ENCODE results near the gene TARBP2. TPM values are rescaled to one million over a fixed set of nuclear protein-coding genes. Genes with fewer than 3 reads are reported as not detected.
A peak's percentile ranks its signal among the peaks of the same experiment; 100 is the strongest.

Gene TARBP2, protein sequence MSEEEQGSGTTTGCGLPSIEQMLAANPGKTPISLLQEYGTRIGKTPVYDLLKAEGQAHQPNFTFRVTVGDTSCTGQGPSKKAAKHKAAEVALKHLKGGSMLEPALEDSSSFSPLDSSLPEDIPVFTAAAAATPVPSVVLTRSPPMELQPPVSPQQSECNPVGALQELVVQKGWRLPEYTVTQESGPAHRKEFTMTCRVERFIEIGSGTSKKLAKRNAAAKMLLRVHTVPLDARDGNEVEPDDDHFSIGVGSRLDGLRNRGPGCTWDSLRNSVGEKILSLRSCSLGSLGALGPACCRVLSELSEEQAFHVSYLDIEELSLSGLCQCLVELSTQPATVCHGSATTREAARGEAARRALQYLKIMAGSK
- 188 TPM for polyA plus RNA-seq (2012; ENCODE audit: insufficient read depth, insufficient read length, low read depth)

DNA sequence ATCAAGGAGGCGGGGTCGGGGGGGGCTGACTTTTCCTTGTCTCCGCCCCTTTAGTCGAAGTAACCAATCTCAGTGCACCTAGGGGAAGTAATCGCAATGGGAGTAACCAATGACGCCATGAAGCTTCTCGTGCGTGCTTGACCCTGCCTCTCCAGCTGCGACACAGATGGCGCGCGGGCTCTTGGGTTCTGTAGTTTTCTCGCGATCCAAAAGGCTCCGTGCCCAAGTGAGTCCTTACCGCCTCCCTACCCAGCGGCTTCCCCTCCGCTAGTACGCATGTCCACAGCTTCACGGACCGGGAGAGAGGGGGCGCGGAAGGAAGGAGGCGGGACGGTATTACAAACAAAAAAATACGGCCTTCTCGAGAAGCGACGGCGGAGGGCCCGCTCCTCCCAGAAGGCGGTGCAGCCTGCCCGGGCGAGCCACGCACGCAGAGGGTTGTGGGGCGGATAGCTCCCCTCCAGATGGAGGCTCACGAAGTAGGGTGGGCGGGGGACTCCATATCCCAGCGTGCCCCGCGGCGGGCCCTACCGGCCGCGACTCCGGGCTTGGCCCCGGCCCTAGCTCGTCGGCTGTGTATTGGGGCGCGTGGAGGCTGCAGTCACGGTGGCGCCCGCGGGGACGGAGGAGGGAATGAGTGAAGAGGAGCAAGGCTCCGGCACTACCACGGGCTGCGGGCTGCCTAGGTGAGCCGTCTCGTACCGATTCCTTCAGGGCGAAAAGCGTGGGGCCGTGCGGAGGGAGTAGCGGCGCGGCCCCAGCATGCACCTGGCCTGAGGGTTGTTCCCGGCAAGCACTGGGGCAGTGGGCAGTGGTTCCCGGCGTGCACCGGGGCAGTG is at the start of gene TARBP2:
TARBP2 (plus strand) TSS at position 508 of the 839 bp plus-strand sequence; CDS start at position 634, 126 bp downstream.
- Histone ChIP-seq H3K9me3 (no peaks in the 10 kb centered on the region), H3K4me3 (ENCODE audit: low read depth, low read length) (peak within 1 kb of the TSS; percentile 65), H3K4me1 (peaks cover 6% of the 10 kb centered on the region), H3K27me3 (no peaks in the 10 kb centered on the region), H3K36me3 (peaks cover 21% of the 10 kb centered on the region)
- DNase-seq, result peak; percentile 96
- TF ChIP-seq, protein P1, sequence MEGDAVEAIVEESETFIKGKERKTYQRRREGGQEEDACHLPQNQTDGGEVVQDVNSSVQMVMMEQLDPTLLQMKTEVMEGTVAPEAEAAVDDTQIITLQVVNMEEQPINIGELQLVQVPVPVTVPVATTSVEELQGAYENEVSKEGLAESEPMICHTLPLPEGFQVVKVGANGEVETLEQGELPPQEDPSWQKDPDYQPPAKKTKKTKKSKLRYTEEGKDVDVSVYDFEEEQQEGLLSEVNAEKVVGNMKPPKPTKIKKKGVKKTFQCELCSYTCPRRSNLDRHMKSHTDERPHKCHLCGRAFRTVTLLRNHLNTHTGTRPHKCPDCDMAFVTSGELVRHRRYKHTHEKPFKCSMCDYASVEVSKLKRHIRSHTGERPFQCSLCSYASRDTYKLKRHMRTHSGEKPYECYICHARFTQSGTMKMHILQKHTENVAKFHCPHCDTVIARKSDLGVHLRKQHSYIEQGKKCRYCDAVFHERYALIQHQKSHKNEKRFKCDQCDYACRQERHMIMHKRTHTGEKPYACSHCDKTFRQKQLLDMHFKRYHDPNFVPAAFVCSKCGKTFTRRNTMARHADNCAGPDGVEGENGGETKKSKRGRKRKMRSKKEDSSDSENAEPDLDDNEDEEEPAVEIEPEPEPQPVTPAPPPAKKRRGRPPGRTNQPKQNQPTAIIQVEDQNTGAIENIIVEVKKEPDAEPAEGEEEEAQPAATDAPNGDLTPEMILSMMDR (IDR thresholded peaks at IDR 0.05; ENCODE audit: low read depth, low read length), result no peak

DNA sequence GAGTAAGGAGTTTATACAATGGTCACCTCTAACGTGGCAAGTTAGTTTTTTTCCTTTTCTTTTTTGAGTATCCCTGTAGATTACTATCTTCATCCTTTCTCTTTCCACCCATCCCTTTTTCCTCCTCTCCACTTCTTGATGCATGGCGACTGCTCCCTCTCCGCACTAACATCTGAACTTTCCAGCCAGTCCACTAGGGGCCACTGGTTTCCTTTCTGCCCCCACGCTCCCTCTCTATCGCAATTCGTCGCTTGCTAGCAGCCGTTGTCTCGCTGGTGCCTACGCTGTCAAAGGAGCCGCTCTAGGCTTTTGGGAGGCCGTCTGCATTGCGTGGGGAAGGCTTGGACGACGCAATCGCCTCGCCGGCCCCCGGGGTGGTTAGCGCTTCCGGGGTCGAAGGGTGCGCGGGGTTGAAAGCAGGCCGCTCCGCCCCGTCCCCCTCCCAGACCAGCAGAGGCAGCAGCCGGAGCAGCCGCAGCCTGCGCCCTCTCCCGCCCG is 49.4 kb upstream of the TARBP2 start, which contains the start of gene PCBP2:
PCBP2 (plus strand) TSS at position 442 of the 498 bp plus-strand sequence. CDS start 2,699 bp downstream, outside the sequence.
- peak; percentile 99 for DNase-seq
- TF ChIP-seq, protein P1 (IDR thresholded peaks at IDR 0.05; ENCODE audit: low read depth, low read length), result peak; percentile 91
- H3K9me3 ChIP-seq, result no peaks in the 10 kb centered on the region
- peaks cover 26% of the 10 kb centered on the region for H3K4me1 ChIP-seq
- H3K27me3 ChIP-seq, result no peaks in the 10 kb centered on the region; the same call in 1 of the 2 replicates
- H3K36me3 ChIP-seq, result peaks cover 36% of the 10 kb centered on the region
- peak within 1 kb of the TSS; percentile 97 for H3K4me3 ChIP-seq (ENCODE audit: low read depth, low read length)

DNA sequence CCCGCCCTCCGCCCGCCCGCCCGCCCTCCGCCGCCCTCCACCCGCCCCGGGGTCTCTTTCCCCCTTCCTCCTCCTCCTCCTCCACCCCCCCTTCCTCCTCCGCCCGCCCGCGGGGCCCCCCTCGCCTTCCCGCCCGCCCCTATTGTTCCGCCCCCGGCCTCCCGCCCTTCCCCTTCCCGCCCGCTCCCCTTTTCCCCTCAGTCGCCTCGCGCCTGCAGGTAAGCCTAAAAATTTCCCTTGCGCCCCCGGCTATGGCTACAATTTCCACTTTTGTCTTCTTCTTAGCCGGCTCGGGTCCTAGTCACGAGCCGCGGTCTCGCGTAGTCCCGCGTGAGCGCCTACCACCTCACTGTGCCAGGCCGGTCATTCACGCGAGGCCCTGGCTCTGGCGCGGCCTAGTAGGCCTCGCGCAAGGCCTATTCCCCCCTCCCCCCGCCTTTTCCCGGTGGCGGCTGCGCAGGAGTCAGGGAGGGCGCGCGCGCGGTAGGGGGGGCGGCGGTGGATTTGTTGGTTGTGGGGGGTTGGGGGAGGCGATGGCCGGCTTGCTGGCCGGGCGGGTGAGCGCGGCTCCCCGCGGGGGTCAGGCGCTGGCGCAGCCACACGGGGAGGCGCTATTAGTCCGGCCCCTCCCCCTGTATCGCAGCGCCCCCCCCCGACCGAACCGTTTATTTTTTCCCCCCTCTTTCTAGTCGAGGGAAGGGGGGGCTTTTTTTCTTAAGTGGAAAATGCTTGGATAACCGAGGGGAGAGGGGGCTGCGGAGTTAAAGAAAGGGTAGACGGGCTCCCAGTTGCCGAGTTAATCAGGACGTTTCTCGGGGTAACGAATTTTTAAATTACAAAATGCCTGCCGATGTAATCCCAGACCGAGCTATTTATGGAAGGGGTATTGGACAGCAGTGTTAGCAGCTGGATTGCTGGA is 48.7 kb upstream of the TARBP2 start:
- H3K4me1 ChIP-seq, result peaks cover 27% of the 10 kb centered on the region
- TF ChIP-seq, protein P1 (IDR thresholded peaks at IDR 0.05; ENCODE audit: low read depth, low read length), result 0 out of 2 replicates have a peak, but pooled peaks have one; percentile 11
- H3K9me3 ChIP-seq, result no peaks in the 10 kb centered on the region
- peak overlapping the region; percentile 97 for H3K4me3 ChIP-seq (ENCODE audit: low read depth, low read length)
- DNase-seq, result peak; percentile 91
- H3K36me3 ChIP-seq, result peaks cover 43% of the 10 kb centered on the region
- H3K27me3 ChIP-seq, result no peaks in the 10 kb centered on the region; the same call in 1 of the 2 replicates

DNA sequence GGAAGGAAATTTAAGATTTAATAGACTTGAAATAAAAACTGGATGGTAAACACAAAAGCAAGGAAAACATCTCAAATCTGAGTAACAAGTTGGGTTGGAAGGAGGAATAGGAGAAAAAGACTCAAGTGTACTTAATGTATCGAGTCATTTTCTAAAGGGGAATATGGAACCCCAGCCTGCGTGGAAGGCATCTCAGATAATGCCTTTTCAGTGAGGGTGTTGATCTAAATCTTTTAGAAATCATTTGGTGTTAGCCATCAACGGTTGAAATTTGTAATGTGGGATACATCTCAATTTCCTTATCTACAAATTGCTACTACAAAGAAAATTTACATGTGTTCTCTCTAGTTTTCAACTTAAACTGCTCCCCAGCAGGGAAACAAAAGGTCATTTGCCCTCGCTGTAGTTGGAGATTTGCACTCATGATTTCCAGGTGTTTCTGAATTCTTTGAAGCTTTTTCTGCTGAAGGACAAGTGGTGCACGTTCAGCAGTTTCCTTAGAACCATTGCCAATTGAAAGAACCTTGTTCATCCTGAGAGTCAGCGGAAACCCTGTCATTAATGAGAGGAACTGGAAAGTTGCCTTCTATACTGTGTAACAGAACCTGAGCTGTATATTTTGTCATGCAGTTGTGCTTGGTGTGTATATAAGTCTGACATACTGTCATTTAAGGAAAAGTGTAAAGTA is 47.0 kb upstream of the TARBP2 start:
- TF ChIP-seq, protein P1 (IDR thresholded peaks at IDR 0.05; ENCODE audit: low read depth, low read length), result no peak
- H3K4me1 ChIP-seq, result peaks cover 27% of the 10 kb centered on the region
- peaks cover 60% of the 10 kb centered on the region for H3K36me3 ChIP-seq
- H3K4me3 ChIP-seq (ENCODE audit: low read depth, low read length), result peak overlapping the region; percentile 97
- no peaks in the 10 kb centered on the region for H3K9me3 ChIP-seq
- no peaks in the 10 kb centered on the region; the same call in 1 of the 2 replicates for H3K27me3 ChIP-seq
- DNase-seq, result no peak

DNA sequence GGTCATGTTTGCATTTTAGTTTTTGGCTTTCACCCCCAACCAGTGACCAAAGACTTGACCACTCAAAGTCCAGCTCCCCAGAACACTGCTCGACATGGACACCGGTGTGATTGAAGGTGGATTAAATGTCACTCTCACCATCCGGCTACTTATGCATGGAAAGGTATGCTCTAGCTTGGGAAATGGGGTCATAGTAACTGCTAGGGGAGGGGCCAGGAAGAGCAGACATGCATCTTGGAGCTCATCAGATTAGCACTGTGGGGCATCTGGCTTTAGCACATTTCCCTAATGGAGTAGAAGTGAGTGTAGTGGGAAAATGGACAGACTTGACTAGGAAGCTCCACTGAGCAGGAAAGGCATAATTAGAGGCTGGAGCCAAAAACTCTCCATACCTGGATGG is 46.4 kb upstream of the TARBP2 start:
- peak; percentile 52 for DNase-seq
- Histone ChIP-seq H3K9me3 (no peaks in the 10 kb centered on the region), H3K4me1 (peaks cover 27% of the 10 kb centered on the region), H3K36me3 (peaks cover 66% of the 10 kb centered on the region), H3K27me3 (no peaks in the 10 kb centered on the region; the same call in 1 of the 2 replicates), H3K4me3 (ENCODE audit: low read depth, low read length) (peak overlapping the region; percentile 97; the same call in 1 of the 2 replicates)
- TF ChIP-seq, protein P1 (IDR thresholded peaks at IDR 0.05; ENCODE audit: low read depth, low read length), result no peak

Data from BE2C (cell line).